Measurements from ENCODE around the gene PGGHG.

PGGHG gene

GRCh38 chr11:269146-269890 is 19.6 kb upstream of the PGGHG start:
- peak; percentile 82 for DNase-seq

DNA sequence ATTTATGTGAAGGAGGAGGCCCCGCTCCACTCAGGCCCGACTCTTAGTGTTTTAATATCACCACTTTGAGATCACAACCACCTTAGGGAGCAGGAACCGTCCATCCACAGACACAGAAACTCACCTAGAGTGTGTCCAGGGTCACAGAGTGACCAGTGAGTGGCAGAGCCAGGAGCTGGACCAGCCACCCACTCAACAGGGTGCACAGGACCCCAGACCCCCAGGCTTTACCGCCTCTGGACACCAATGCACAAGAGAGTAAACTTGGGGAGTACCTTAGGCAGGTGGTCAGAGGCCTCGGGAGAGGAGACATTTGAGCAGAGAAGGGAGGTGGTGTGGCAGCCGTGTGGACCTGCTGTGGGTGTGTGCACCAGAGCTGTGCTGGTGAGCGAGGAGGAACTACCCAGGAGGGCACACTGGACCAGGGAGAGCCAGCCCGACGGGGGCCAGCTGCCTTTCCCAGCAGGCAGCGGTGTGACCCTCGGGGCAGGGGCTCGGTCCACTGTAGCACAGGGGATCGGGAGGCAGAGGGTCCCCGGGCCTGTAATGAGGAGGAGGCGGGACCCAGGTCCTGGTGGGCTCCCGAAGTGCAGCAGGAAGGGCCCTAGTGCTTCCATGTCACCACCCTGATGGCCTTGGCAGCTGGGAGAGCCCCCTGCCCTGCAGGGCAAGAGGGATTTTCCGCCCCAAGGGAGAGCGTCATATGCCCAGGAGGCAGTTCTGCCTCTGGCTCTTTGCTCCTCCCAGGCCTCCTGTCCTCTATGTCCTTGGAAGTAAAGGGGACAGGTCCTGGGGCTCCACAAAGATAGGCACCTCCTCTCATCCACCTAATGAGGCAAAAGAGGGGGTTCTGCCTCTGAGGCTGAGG is 18.2 kb upstream of the PGGHG start:
- DNase-seq: no peak

- DNase-seq: no peak
Measured at GRCh38 chr11:271319-271715, 17.6 kb upstream of the PGGHG start.

DNA sequence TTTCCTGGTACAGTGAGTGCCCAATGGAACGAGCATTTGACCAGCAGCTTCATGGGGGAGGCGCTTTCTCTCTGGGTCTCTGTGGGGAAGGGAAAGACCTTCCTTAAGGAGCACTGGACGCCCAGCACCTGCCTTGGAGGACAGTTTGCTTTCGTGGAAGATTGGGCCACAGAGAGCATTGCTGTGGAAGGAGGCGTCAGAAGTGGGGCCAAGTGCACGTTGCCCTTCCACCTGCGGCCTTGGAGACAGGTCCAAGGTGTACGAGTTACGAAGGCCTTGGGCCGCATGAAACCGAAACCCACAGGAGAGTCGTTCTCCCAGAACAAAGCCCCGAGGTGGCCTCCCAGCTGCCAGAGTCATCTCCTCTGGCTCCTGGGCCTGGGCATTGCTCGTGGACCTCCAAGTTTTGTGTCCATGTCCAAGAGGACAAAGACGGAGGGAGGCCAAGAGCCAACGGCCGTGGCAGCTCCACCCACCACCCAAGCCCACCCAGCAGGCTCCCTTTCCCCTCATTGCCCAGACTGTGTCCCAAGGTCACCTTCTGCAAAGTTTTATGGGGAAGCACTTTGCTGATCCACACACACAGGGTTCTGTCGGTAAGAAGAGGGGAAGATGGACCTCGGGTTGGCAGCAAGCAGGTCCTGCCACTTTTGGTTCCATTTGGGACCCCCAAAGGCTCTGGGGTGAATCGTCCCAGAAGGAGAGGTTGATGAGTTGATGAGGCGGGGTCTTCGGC is 16.6 kb upstream of the PGGHG start:
- no peak for DNase-seq

GRCh38 chr11:272931-273198 is 16.1 kb upstream of the PGGHG start:
- DNase-seq: no peak

DNA sequence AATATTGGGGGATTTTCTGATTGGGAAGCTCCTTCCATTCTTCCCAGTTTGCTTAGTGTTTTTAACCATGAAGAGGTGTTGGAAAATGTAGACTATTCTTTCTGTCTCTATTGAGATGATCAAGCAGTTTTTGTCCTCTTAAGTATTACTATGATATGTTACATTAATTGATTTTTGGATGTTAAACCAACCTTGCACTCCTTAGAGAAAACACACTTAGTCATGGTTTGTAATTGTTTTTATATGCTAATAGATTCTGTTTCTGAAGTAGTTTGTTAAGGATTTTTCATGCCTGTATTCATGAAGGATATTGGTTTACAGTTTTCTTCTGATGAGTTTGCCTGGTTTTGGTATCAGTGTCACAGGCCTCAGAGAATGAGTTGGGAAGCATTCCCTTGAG is 12.7 kb upstream of the PGGHG start:
- DNase-seq: no peak

- DNase-seq: no peak
Measured at GRCh38 chr11:278001-278951, 10.7 kb upstream of the PGGHG start, which contains the start of gene NLRP6. NLRP6 (plus strand) TSS chr11:278407; CDS start chr11:278570, 163 bp downstream.

- no peak for DNase-seq
Measured at GRCh38 chr11:279040-279965, 9.6 kb upstream of the PGGHG start.

DNA sequence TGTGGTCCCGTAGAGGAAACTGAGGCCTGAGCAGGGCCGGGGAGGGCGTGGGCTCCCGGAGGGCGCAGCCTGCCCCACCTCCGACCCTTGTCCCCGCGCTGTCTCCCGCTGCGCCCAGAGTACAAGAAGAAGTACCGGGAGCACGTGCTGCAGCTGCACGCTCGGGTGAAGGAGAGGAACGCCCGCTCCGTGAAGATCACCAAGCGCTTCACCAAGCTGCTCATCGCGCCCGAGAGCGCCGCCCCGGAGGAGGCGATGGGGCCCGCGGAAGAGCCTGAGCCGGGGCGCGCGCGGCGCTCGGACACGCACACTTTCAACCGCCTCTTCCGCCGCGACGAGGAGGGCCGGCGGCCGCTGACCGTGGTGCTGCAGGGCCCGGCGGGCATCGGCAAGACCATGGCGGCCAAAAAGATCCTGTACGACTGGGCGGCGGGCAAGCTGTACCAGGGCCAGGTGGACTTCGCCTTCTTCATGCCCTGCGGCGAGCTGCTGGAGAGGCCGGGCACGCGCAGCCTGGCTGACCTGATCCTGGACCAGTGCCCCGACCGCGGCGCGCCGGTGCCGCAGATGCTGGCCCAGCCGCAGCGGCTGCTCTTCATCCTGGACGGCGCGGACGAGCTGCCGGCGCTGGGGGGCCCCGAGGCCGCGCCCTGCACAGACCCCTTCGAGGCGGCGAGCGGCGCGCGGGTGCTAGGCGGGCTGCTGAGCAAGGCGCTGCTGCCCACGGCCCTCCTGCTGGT is 8.8 kb upstream of the PGGHG start:
- peak; percentile 53 for DNase-seq

DNA sequence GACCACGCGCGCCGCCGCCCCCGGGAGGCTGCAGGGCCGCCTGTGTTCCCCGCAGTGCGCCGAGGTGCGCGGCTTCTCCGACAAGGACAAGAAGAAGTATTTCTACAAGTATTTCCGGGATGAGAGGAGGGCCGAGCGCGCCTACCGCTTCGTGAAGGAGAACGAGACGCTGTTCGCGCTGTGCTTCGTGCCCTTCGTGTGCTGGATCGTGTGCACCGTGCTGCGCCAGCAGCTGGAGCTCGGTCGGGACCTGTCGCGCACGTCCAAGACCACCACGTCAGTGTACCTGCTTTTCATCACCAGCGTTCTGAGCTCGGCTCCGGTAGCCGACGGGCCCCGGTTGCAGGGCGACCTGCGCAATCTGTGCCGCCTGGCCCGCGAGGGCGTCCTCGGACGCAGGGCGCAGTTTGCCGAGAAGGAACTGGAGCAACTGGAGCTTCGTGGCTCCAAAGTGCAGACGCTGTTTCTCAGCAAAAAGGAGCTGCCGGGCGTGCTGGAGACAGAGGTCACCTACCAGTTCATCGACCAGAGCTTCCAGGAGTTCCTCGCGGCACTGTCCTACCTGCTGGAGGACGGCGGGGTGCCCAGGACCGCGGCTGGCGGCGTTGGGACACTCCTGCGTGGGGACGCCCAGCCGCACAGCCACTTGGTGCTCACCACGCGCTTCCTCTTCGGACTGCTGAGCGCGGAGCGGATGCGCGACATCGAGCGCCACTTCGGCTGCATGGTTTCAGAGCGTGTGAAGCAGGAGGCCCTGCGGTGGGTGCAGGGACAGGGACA is 8.0 kb upstream of the PGGHG start:
- peak; percentile 34 for DNase-seq

DNA sequence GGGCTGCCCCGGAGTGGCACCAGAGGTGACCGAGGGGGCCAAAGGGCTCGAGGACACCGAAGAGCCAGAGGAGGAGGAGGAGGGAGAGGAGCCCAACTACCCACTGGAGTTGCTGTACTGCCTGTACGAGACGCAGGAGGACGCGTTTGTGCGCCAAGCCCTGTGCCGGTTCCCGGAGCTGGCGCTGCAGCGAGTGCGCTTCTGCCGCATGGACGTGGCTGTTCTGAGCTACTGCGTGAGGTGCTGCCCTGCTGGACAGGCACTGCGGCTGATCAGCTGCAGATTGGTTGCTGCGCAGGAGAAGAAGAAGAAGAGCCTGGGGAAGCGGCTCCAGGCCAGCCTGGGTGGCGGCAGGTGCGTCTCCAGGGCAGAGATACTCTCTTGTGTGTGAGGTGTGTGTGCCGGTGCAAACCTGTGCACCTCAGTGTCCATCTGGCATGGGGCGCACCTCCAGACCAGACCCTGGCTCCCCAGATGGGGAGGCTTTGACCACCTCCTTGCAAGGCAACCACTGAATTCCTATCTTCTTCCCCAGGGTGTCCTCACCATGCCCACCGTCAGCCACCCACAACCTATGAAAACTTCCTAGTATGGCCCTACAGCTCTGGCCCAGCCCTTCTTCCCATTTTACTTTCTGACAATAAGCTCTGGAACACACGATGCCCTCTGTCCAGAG is 7.3 kb upstream of the PGGHG start:
- DNase-seq: no peak

DNA sequence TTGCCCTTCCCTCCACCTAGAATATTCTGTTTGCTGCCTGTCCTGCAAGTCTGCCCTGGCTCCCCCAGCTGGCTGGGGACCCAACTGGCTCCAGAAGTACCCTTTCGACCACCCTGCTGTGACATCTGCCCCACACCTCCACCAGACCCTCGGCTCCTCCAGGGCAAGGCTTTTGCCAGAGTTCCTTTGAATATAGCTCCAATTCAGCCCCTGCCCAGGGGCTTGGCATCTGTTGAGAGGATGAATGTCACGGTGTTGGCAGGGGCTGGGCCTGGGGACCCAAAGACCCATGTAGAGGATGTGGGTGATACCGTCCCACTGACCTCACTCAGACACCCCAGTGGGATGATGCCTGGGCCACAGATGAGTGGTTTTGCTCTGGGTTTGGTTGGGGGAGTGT is 6.8 kb upstream of the PGGHG start:
- no peak for DNase-seq

DNA sequence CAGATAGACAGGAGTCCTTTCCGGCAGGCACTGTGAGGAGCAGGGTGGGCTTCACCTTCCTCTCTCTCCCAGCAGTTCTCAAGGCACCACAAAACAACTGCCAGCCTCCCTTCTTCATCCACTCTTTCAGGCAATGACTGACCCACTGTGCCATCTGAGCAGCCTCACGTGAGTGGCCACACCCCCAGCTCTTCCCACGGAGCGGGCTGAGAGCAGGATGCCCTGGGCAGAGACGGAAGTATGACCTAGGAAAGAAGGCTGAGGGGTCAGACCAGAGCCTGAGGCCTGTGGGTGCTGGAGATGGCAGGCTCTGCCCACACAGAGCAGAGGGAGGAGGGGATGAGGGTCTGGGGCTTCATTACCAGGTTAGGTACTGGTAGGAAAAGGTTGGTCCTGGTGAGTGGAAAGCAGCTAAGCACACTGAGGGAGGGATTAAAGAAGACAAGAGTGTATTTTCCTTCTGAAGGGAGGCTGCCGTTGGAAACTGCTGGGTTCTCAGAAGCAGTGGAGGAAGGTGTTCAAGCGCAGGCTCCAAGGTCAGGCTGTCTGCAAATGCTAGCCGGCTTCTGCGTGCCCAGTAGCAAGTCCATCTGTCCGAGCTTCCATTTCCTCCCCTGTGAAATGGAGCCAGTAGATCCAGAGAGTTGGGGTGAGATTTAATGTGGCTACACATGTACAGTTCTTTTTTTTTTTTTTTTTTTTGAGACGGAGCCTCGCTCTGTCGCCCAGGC is 6.1 kb upstream of the PGGHG start:
- DNase-seq: no peak

DNA sequence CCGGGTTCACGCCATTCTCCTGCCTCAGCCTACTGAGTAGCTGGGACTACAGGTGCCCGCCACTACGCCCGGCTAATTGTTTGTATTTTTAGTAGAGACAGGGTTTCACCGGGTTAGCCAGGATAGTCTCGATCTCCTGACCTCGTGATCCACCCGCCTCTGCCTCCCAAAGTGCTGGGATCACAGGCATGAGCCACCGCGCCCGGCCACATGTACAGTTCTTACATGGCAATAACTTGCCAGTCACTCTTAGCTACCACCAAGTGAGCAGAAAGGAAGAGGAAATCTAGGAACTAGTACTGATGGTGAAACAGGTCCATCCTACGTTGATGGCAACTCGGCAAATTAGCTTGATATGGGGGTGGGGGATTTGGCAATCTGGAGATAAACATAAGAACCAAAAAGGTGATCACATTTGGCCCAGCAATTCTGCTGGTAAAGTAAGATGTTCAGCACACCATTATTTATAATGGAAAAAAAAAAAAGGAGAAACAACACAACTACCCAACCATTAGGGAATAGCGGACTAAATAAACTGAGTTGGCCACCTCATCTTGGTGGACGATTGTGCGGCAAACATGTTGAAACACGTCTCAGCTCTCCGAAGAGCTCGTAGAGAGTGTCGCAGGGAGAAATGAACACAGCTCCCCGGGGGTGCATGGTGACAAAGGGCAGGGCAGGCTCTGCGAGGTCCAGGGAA is 5.4 kb upstream of the PGGHG start:
- DNase-seq: no peak

DNA sequence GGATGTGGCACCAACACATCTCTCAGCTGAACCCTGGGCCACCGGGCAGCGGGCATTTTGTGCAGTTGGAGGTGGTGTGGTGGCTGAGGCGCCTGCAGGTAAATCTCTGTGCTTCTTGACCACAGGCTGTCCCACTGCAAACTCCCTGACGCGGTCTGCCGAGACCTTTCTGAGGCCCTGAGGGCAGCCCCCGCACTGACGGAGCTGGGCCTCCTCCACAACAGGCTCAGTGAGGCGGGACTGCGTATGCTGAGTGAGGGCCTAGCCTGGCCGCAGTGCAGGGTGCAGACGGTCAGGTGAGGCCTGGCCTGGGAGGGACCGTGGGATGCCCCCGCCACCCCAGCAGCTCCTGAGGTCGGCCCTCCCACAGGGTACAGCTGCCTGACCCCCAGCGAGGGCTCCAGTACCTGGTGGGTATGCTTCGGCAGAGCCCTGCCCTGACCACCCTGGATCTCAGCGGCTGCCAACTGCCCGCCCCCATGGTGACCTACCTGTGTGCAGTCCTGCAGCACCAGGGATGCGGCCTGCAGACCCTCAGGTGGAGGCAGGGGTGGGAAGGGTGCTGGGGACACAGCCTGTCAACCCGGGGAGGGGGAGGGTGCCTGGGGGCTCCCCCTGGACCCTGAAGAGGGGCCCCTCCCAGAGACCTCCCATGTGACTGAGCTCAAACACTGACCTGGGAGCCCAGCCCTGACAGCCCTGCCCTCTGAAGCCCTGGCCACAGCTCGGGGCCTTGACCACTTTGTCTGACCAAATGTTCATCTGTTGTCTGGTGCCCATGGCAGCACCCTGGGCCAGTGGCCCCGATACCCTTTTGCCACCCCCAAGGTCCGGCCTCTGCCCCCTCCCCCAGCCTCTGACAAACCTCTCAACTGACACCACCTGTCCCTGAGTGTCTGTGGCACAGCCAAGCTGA is 4.6 kb upstream of the PGGHG start:
- no peak for DNase-seq

DNA sequence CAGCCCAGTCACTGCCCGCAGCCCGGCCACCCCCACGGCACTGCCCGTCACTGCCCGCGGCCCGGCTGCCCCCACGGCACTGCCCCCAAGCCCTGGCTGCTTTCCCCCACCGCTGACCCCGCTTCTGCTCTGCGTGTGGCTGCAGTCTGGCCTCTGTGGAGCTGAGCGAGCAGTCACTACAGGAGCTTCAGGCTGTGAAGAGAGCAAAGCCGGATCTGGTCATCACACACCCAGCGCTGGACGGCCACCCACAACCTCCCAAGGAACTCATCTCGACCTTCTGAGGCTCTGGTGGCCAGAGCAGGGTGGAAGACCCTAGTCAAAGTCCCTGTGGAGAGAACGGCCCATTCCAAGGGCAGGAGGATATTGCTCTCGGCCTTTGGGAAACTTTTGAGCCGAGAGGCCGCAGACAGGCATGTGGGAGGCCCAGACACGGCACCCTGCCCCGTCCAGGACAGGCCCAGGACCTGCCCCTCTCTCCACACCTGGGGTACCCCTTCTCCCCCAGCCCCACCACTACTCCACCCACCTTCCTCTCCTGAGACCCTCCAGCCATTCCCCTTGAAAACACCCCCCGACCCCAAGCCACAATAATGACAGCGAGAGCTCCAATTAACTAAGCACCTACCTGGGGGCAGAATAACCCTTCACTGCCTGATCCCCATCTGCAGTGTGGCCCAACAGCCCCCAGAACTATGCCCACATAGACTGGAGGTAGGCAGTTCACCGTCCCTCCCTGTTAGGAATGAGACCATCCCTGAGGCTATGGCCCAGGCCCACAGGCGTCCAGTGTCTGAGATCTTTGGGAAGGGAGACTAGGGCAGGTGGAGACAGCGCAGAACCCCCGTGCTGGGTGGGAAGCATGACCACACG is 3.7 kb upstream of the PGGHG start:
- DNase-seq: no peak
